CD4-positive, alpha-beta T cell treated with Interleukin-4 for 4 hours (primary cell): ENCODE results near the gene GTF2I.
"Not testable (repeated sequence)": the region's sequence is repeated elsewhere in the genome, so short reads cannot be mapped to it uniquely, and the experiment has no call there.

ENCODE experiments used
- DNase-seq: peaks from one replicate; pipeline ENCODE4 v3.0.0-alpha.2; 2020

Gene GTF2I

DNA sequence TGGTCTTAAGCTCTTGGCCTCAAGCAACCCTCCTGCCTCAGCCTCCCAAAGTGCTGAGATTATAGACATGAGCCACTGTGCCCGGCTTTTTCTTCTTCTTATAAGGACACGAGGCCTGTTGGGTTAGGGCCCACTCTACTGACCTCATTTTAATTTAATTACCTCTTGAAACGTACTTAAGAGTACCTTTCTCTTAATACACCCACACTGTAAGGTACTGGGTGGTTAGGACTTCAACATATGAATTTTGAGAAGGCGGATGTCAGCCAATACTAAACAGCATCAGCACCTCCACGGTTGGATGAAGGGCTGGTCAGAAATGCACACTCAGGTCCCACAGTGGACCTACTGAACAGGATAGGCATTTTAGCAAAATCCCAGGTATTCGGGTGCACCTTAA, 124.2 kb downstream of the GTF2I start:
- DNase-seq: not testable (repeated sequence)

DNA sequence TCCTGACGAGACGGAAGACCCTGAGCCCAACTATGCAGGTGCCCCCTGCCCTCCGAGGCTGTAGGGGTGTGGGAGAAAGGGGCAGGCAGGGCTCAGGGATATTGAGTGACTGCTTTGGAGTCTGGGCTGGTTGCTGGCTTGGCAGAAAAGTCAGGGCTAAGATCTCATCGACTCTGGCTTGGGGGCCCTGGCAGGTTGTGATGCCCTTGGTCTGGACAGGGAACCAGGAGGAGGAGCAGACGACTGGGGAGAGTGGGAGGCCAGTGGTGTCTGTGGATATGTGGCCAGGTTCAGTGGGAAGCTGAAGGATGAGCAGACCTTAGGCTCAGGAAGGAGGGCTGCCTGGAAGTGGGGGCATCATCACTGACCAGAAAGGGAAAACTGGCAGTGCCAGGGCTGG, 126.1 kb downstream of the GTF2I start:
- not testable (repeated sequence) for DNase-seq

DNA sequence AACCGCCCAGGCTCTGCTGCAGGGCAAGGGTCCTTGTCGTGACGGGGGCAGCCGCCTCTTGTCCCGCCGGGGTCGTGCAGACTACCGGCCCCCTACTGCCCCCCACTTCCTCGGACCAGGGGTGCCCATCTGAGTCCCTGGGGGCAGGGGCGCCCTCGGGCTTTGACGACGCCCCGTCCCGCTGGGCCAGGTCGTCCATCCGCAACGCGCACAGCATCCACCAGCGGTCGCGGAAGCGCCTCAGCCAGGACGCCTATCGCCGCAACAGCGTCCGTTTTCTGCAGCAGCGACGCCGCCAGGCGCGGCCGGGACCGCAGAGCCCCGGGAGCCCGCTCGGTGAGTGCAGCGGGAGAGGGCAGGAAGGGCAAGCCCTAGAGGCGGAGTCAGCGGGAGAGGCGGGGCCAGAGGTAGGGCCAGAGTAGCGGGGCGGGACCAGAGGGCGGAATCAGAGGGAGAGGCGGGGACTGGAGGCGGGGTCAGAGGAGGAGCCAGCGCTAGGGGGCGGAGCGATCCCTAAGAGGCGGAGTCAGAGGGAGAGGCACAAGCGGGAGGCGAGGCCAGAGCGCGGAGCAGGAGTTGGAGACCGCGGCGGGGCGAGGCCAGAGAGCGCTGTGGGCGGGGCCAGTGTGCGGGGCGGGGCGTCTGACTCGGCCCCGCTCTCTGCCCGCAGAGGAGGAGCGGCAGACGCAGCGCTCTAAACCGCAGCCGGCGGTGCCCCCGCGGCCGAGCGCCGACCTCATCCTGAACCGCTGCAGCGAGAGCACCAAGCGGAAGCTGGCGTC, 131.0 kb downstream of the GTF2I start:
- DNase-seq: peak; percentile 93

DNA sequence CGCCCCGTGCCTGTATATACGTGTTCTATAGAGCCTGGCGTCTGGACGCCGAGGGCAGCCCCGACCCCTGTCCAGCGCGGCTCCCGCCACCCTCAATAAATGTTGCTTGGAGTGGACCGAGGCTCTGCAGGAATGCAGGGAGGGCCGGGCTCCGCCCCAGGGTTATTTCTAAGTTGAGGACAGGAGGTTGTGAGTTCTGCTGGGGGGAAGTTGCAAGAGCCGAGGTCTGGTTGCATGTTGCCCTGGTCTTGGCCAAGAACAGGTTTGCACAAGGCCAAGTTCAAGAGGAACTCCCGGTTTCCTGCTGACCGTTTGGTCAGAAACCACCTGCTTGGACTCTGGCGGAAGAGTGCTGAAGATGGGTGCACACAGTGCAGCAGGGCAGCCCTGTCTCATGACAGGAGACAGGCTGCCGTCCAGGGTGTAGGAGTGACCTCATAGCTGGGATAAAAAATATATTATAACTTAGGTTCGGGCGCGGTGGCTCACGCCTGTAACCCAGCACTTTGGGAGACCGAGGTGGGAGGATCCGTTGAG, 131.8 kb downstream of the GTF2I start:
- DNase-seq: not testable (repeated sequence)

DNA sequence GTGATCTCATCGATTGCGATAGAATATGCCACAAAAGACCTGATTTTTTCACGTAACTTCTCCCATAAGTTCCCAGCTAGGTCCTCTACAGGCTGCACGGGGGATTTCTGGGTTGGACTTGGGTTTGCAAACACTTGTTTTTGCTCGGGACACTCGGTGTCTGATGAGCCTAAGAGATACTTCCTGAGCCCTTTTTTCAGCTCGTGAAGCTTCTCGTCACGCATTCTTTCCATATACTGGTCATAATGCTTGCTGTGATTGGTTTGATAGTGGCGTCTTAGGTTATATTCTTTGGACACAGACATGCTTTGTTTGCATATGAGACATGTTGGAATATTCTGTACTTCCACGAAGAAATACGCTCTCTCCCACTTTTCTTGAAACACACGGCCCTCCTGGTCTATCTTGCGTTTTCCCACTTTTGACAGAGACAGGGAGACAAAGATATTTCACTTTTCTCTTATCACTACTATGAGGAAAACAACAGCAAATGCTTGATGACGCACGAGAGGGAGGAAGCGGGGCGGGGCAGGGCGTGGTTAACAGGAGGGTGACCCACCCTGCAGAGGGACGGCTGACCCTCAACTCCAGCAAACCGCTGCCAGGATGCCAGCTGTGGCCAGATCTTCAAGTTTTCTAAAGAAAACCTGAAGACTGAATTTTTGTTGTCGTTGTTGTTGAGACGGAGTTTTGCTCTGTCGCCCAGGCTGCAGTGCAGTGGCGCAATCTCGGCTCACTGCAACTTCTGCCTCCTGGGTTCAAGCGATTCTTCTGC, 140.5 kb downstream of the GTF2I start:
- DNase-seq: not testable (repeated sequence)

DNA sequence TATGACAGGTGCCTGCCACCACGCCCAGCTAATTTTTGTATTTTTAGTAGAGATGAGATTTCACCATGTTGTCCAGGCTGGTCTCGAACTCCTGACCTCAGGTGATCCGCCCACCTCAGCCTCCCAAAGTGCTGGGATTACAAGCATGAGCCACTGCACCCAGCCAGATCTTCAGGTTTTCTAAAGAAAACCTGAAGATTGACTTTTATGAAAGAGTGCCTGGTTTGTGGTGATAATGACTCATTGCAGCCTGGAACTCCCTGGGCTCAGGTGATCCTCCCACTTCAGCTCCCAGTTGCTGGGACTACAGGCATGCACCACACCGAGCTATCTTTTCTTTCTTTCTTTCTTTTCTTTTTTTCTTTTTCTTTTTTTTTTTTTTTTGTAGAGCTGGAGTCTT, 141.1 kb downstream of the GTF2I start:
- DNase-seq: not testable (repeated sequence)
